A549 (cell line): ENCODE results near the gene KDM8.

Experiments used
- CBX2 ChIP-seq: fragments of 200-600 bp; sonication (generic); IDR thresholded peaks from 2 replicates; pipeline ENCODE4 v1.6.1; 2016; ENCODE audit warnings: low read depth, mild to moderate bottlenecking, borderline replicate concordance
- CEBPB ChIP-seq, 2 experiments: fragments of >200 bp in 1 of 2; sonication (Bioruptor Twin) in 1 of 2; formaldehyde crosslinking in 1 of 2; IDR thresholded peaks; 2 replicates each; pipeline ENCODE4 v1.6.1; 2012 to 2016
- CTCF ChIP-seq: fragments of >200 bp; sonication (Bioruptor Twin); formaldehyde crosslinking; IDR thresholded peaks from 3 replicates; pipeline ENCODE4 v1.5.1; 2016
- ESRRA ChIP-seq: fragments of 150-350 bp; IDR thresholded peaks from 2 replicates; pipeline ENCODE4 v1.6.1; 2014; ENCODE audit warnings: mild to moderate bottlenecking, low read length, borderline replicate concordance
- HOXA7 ChIP-seq: fragments of 250-450 bp; sonication (Bioruptor Pico); IDR thresholded peaks from 2 replicates; pipeline ENCODE4 v1.5.0; 2020; ENCODE audit warnings: mild to moderate bottlenecking, moderate library complexity
- MAZ ChIP-seq: fragments of 150-350 bp; IDR thresholded peaks from 2 replicates; pipeline ENCODE4 v1.6.1; 2014; ENCODE audit warnings: antibody characterized with exemption, low read depth, low read length, borderline replicate concordance
- NFE2L2 ChIP-seq: fragments of 150-350 bp; conservative IDR thresholded peaks from 2 replicates; pipeline ENCODE4 v1.6.1; 2014; ENCODE audit warnings: low read length
- NR3C1 ChIP-seq: fragments of >200 bp; sonication (Bioruptor Twin); formaldehyde crosslinking; IDR thresholded peaks from 3 replicates; pipeline ENCODE4 v1.6.1; 2017
- PBX3 ChIP-seq: IDR thresholded peaks from 2 replicates; pipeline ENCODE4 v1.6.1; 2012
- POLR2A ChIP-seq: IDR thresholded peaks from 2 replicates; pipeline ENCODE4 v1.6.1; 2012; ENCODE audit warnings: mild to moderate bottlenecking, low read length
- RAD21 ChIP-seq, 2 experiments: fragments of >200 bp in 1 of 2; sonication (Bioruptor Twin) in 1 of 2; formaldehyde crosslinking in 1 of 2; IDR thresholded peaks in 1 of 2; conservative IDR thresholded peaks in 1 of 2; 2 replicates in 1 of 2; 3 replicates in 1 of 2; pipeline ENCODE4 v1.6.1; 2012 to 2018; ENCODE audit warnings: inconsistent platforms in 1 of 2
- RCOR1 ChIP-seq: fragments of 150-350 bp; IDR thresholded peaks from 2 replicates; pipeline ENCODE4 v1.6.1; 2014; ENCODE audit warnings: antibody characterized with exemption, low read length, low read depth
- RFX5 ChIP-seq: fragments of 450-650 bp; IDR thresholded peaks from 2 replicates; pipeline ENCODE4 v1.7.1; 2014; ENCODE audit warnings: antibody characterized with exemption, mild to moderate bottlenecking, moderate library complexity
- SMC3 ChIP-seq: fragments of >200 bp; sonication (Bioruptor Twin); formaldehyde crosslinking; IDR thresholded peaks from 3 replicates; pipeline ENCODE4 v1.6.1; 2018; ENCODE audit warnings: inconsistent platforms

GRCh38 chr16:27234603-27235002, 31.3 kb downstream of the KDM8 start:
- TF ChIP-seq POLR2A, result no peak
- TF ChIP-seq CTCF, result no peak
- no peak for TF ChIP-seq MAZ
- TF ChIP-seq RCOR1, result no peak
- TF ChIP-seq NFE2L2, result no peak
- no peak for TF ChIP-seq NR3C1
- no peak for TF ChIP-seq RFX5
- no peak for TF ChIP-seq SMC3
- no peak for TF ChIP-seq PBX3
- no peak for TF ChIP-seq RAD21 (conservative IDR thresholded peaks at IDR 0.05 in 1 of 2, IDR thresholded peaks at IDR 0.05 in 1 of 2)
- TF ChIP-seq CEBPB (IDR thresholded peaks at IDR 0.05), result no peak
- TF ChIP-seq ESRRA, result no peak
- TF ChIP-seq HOXA7 (CRISPR knock-in tag), result no peak
- no peak for TF ChIP-seq CBX2
